Lower leg skin (tissue), 3 donors: Measurements from ENCODE around the gene KCND2.

Source experiments
- POLR2A ChIP-seq, 2 donors: fragments of 450-650 bp; IDR thresholded peaks; one replicate each; pipeline ENCODE4 v1.6.1; 2016 to 2017; ENCODE audit warnings: antibody characterized with exemption in 2 of 2, mild to moderate bottlenecking in 1 of 2, moderate library complexity in 1 of 2
- TF ChIP-seq, protein P1 (sequence below), 3 donors: fragments of 450-650 bp; IDR thresholded peaks; one replicate each; pipeline ENCODE4 v1.5.1; 2016; ENCODE audit warnings: antibody characterized with exemption in 3 of 3, mild to moderate bottlenecking in 3 of 3, moderate library complexity in 2 of 3

DNA sequence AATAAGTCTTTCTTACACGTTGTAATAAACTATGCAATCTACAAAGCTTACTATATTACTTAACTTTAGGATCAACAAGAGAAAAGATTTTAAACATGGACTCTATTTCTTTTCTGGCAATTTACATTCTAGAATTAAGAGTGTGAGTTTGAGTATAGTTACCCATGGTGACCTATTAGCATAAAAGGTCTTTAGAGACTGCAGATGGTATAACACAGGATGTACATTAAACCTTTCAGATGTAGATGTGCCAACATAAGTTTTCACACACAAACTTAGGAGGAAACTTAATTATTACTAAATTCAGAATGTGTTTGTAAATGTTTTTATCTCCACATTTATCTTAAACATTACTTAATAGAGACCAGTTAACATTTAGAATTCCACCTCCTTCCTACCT lies 54.1 kb downstream of the KCND2 start:
- TF ChIP-seq, protein P1, sequence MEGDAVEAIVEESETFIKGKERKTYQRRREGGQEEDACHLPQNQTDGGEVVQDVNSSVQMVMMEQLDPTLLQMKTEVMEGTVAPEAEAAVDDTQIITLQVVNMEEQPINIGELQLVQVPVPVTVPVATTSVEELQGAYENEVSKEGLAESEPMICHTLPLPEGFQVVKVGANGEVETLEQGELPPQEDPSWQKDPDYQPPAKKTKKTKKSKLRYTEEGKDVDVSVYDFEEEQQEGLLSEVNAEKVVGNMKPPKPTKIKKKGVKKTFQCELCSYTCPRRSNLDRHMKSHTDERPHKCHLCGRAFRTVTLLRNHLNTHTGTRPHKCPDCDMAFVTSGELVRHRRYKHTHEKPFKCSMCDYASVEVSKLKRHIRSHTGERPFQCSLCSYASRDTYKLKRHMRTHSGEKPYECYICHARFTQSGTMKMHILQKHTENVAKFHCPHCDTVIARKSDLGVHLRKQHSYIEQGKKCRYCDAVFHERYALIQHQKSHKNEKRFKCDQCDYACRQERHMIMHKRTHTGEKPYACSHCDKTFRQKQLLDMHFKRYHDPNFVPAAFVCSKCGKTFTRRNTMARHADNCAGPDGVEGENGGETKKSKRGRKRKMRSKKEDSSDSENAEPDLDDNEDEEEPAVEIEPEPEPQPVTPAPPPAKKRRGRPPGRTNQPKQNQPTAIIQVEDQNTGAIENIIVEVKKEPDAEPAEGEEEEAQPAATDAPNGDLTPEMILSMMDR (IDR thresholded peaks at IDR 0.05) = no peak
- TF ChIP-seq POLR2A (IDR thresholded peaks at IDR 0.05) = no peak
